GM12878 (cell line): ENCODE data around the gene RUFY2. TPM values are rescaled to one million over a fixed set of nuclear protein-coding genes. Genes with fewer than 3 reads are reported as not detected.

Experiments
- ATAC-seq: fragments of 200-7000 bp; cut with Tn5 transposase; 3 replicates; pipeline ENCODE4 v1.9.1; 2020; ENCODE audit warnings: mild to moderate bottlenecking, moderate library complexity
- BruUV-seq: library from RNA; stranded (reverse); fragments of 400-500 nt; replicated peaks from 2 replicates; lab custom pipeline; 2021; lab: Mats Ljungman, UMichigan
- CTCF ChIA-PET: fragments of 300-600 bp; sonication (Branson Sonifier 250); formaldehyde crosslinking; extraction: SDS; loops from one replicate; lab custom pipeline; 2021; ENCODE audit warnings: inconsistent platforms; lab: Yijun Ruan, JAX
- POLR2A ChIA-PET: fragments of 350-600 bp; formaldehyde crosslinking; extraction: SDS; loops from one replicate; lab custom pipeline; 2021; ENCODE audit warnings: inconsistent platforms; lab: Charles Lee
- RAD21 ChIA-PET: fragments of 300-600 bp; sonication (Branson Sonifier 250); formaldehyde crosslinking; loops from one replicate; lab custom pipeline; 2023; ENCODE audit warnings: antibody characterized with exemption; ENCODE audit not compliant: unreplicated experiment; lab: Charles Lee
- SMC1A ChIA-PET: fragments of 300-600 bp; sonication (Branson Sonifier 250); formaldehyde crosslinking; loops from one replicate; lab custom pipeline; 2023; ENCODE audit not compliant: unreplicated experiment, uncharacterized antibody; lab: Charles Lee
- DNase-seq: peaks from one replicate; pipeline ENCODE4 v3.0.0-alpha.2; 2011; ENCODE audit warnings: low read depth, low spot score
- FAIRE-seq: peaks from 3 replicates; lab custom pipeline; 2011; peaks lifted over from hg19 to GRCh38; lab: Jason Lieb, UNC
- H2AFZ ChIP-seq: 2 replicates; pipeline ENCODE4 v1.6.0; 2011; ENCODE audit warnings: low read depth, low read length, control low read depth; ENCODE audit not compliant: control insufficient read depth
- H3K27ac ChIP-seq: 2 replicates; pipeline ENCODE4 v1.5.1; 2011; ENCODE audit warnings: control low read depth; ENCODE audit not compliant: control insufficient read depth, insufficient read depth
- H3K27me3 ChIP-seq, 2 experiments: replicated peaks in 1 of 2; 2 replicates each; pipeline versions ENCODE4 v1.6.0 to v1.6.1; 2011; ENCODE audit warnings: low read length in 1 of 2; ENCODE audit not compliant: control insufficient read depth in 2 of 2, insufficient read depth in 2 of 2
- H3K36me3 ChIP-seq, 2 experiments: 2 replicates each; pipeline ENCODE4 v1.5.1; 2011; ENCODE audit warnings: low read length in 1 of 2; ENCODE audit not compliant: control insufficient read depth in 2 of 2, insufficient read depth in 2 of 2
- H3K4me1 ChIP-seq: 2 replicates; pipeline ENCODE4 v1.6.1; 2011; ENCODE audit warnings: mild to moderate bottlenecking, low read length, moderate library complexity, mixed read lengths; ENCODE audit not compliant: control insufficient read depth, insufficient read depth
- H3K4me2 ChIP-seq: 2 replicates; pipeline ENCODE4 v1.6.0; 2011; ENCODE audit warnings: control low read depth; ENCODE audit not compliant: control insufficient read depth, insufficient read depth
- H3K4me3 ChIP-seq: fragments of 200-600 bp; sonication (generic); 2 replicates; pipeline ENCODE4 v1.5.1; 2016
- H3K79me2 ChIP-seq: 2 replicates; pipeline ENCODE4 v1.6.0; 2011; ENCODE audit warnings: low read length; ENCODE audit not compliant: control insufficient read depth, insufficient read depth
- H3K9ac ChIP-seq: 2 replicates; pipeline ENCODE4 v1.8.0; 2011; ENCODE audit warnings: low read length, control low read depth, mixed read lengths; ENCODE audit not compliant: control insufficient read depth, insufficient read depth
- H3K9me3 ChIP-seq: replicated peaks from 3 replicates; pipeline ENCODE4 v1.5.1; 2011; ENCODE audit warnings: mild to moderate bottlenecking, low read length; ENCODE audit not compliant: control insufficient read depth, insufficient read depth
- H4K20me1 ChIP-seq: 2 replicates; pipeline ENCODE4 v1.6.0; 2011; ENCODE audit not compliant: control insufficient read depth, insufficient read depth
- BHLHE40 ChIP-seq, 2 experiments: fragments of 450-650 bp in 1 of 2; IDR thresholded peaks; 2 replicates each; pipeline ENCODE4 v1.6.1; 2011 to 2017; ENCODE audit warnings: low read depth in 2 of 2, borderline replicate concordance in 1 of 2, improper control_type of control experiment in 1 of 2, low read length in 1 of 2, mild to moderate bottlenecking in 1 of 2
- ZBTB40 ChIP-seq: fragments of 450-650 bp; IDR thresholded peaks from 2 replicates; pipeline ENCODE4 v1.6.1; 2016; ENCODE audit warnings: mild to moderate bottlenecking, moderate library complexity, borderline replicate concordance
- WGBS: methylation state at CpG from one replicate; pipeline ENCODE4 v1.1.6; 2016; ENCODE audit warnings: low lambda C conversion rate; ENCODE audit not compliant: insufficient replicate concordance, insufficient coverage; ENCODE audit errors: missing lambda C conversion rate; 5-methylcytosine and 5-hydroxymethylcytosine counted together
- in situ Hi-C: fragments of 300-500 bp; cut with MboI; formaldehyde crosslinking; loops from 9 replicates; pipeline ENCODE4 v1.14.3; 2018; ENCODE audit warnings: mixed read lengths
- intact Hi-C: fragments of 100-400 bp; cut with micrococcal nuclease; formaldehyde crosslinking; loops from one replicate; pipeline ENCODE4 v1.14.2; 2022; ENCODE audit not compliant: unreplicated experiment
- polyA plus RNA-seq, 11 experiments: library from polyadenylated mRNA; depleted of rRNA in 4 of 11; unstranded in 6 of 11; stranded (reverse) in 5 of 11; fragments of >200 nt; fragmentation: Nextera tagmentation in 4 of 11; fragmentation: Illumina TruSeq in 1 of 11; extraction: Ambion mirVana in 4 of 11; extraction: Trizol in 1 of 11; gene quantifications; 1 replicate in 1 of 11; 2 replicates in 10 of 11; pipeline versions ENCODE4 v1.2.1 to v1.2.3, GENCODE V29; 2011 to 2016; ENCODE audit warnings: inconsistent platforms in 2 of 11, missing spikeins in 2 of 11, low read depth in 1 of 11
- total RNA-seq, 4 experiments: library from RNA; depleted of rRNA in 3 of 4; stranded (reverse); fragments of >200 nt in 3 of 4; fragmentation: Illumina TruSeq in 1 of 4; extraction: Trizol in 1 of 4; gene quantifications; 2 replicates each; pipeline versions ENCODE4 v1.2.1 to v1.2.3, GENCODE V29; 2013 to 2021

Gene RUFY2
- total and polyA plus RNA-seq, 10 of the 15 experiments (the other 5 are each of a cell fraction or from before 2014, with no cell fraction given), result 1.7 to 8.4 (median 5.8) TPM

- H3K79me2 ChIP-seq, result peaks cover 32% of the 10 kb centered on the region
- no peak overlapping the region for H3K4me2 ChIP-seq
- H3K4me1 ChIP-seq, result no peaks in the 10 kb centered on the region; the same call in 1 of the 2 replicates
- CTCF ChIA-PET, result interaction anchor here (0.9 to 1.2 kb wide), 2 partner anchors 28 to 172 kb away, joined by 4 to 6 read pairs; no protein-coding TSS in a partner anchor
- H4K20me1 ChIP-seq, result no peaks in the 10 kb centered on the region
- H3K9ac ChIP-seq, result no peak overlapping the region
- no peak overlapping the region for H2AFZ ChIP-seq
- H3K9me3 ChIP-seq, result no peaks in the 10 kb centered on the region
- H3K4me3 ChIP-seq, result no peak overlapping the region
- TF ChIP-seq ZBTB40 (peak; percentile 51), BHLHE40 (IDR thresholded peaks at IDR 0.05; ENCODE audit: borderline replicate concordance in 1 of 2, low read depth in 2 of 2, low read length in 1 of 2) (no peak)
- WGBS, result 94% methylated on average over 1 of the region's 1 CpG
- FAIRE-seq, result no peak
- no peak overlapping the region for H3K27ac ChIP-seq
- H3K36me3 ChIP-seq, result no peaks in the 10 kb centered on the region
- intact Hi-C loops (no loop called here), in situ Hi-C loops (no loop called here)
- BruUV-seq, result no TSS peak
- SMC1A ChIA-PET, result interaction anchor here (0.9 to 2.4 kb wide), 5 partner anchors 11 to 445 kb away, joined by 3 to 11 read pairs (median 4); partner anchors contain the start of gene SIRT1
- no peak for DNase-seq
- RAD21 ChIA-PET, result interaction anchor here (1.0 kb wide), 1 partner anchor 28 kb away, joined by 3 read pairs; no protein-coding TSS in a partner anchor
- no peak for ATAC-seq
- POLR2A ChIA-PET, result interaction anchor here (0.6 to 5.7 kb wide), 2 partner anchors 15 to 94 kb away, joined by 4 to 37 read pairs; no protein-coding TSS in a partner anchor
- H3K27me3 ChIP-seq, result no peaks in the 10 kb centered on the region
These were observed 77.6 kb downstream of the RUFY2 start for GRCh38 chr10:68329506-68329861.
